LNCaP clone FGC (cell line): ENCODE data around the gene KHSRP.

ENCODE experiments used
- DNase-seq: peaks from one replicate; pipeline ENCODE4 v3.0.0-alpha.2; 2011; ENCODE audit warnings: low read depth
- H3K4me3 ChIP-seq: 2 replicates; pipeline ENCODE4 v1.5.1; 2011; ENCODE audit warnings: mild to moderate bottlenecking, low read depth, low read length, control low read depth
- CTCF ChIP-seq: IDR thresholded peaks from 2 replicates; pipeline ENCODE4 v1.5.1; 2012; ENCODE audit warnings: mild to moderate bottlenecking; ENCODE audit not compliant: control insufficient read depth, insufficient read depth; ENCODE audit errors: extremely low read depth

The KHSRP gene

GRCh38 chr19:6451583-6452222 lies 27.1 kb upstream of the KHSRP start:
- no peak for TF ChIP-seq CTCF

GRCh38 chr19:6450166-6450565 lies 25.6 kb upstream of the KHSRP start:
- H3K4me3 ChIP-seq, result no peak overlapping the region
- no peak for TF ChIP-seq CTCF
- DNase-seq, result no peak

More at GRCh38 chr19:6451583-6452222, 27.1 kb upstream of the KHSRP start:
- H3K4me3 ChIP-seq, result no peak overlapping the region
- no peak for DNase-seq

GRCh38 chr19:6448045-6448444 lies 23.4 kb upstream of the KHSRP start:
- no peak overlapping the region for H3K4me3 ChIP-seq
- TF ChIP-seq CTCF, result no peak
- DNase-seq, result no peak

GRCh38 chr19:6446452-6446851 lies 21.8 kb upstream of the KHSRP start:
- no peak overlapping the region for H3K4me3 ChIP-seq
- DNase-seq, result no peak
- no peak for TF ChIP-seq CTCF

GRCh38 chr19:6443986-6444385 lies 19.4 kb upstream of the KHSRP start:
- no peak overlapping the region for H3K4me3 ChIP-seq
- no peak for DNase-seq
- TF ChIP-seq CTCF, result no peak

- no peak for TF ChIP-seq CTCF
- DNase-seq, result no peak
- no peak overlapping the region for H3K4me3 ChIP-seq
Measured at GRCh38 chr19:6442087-6442688, 17.6 kb upstream of the KHSRP start.

- H3K4me3 ChIP-seq, result no peak overlapping the region
- no peak for DNase-seq
- no peak for TF ChIP-seq CTCF
Measured at GRCh38 chr19:6440905-6441304, 16.3 kb upstream of the KHSRP start.
